GM11168 (cell line): ENCODE results near the gene RUBCNL.

Source experiments
- in situ Hi-C: fragments of 300-500 bp; cut with MboI; formaldehyde crosslinking; loops from one replicate; pipeline ENCODE4 v1.12.0; 2022; ENCODE audit warnings: low sequenced_read_pairs; ENCODE audit not compliant: unreplicated experiment

Gene RUBCNL

DNA sequence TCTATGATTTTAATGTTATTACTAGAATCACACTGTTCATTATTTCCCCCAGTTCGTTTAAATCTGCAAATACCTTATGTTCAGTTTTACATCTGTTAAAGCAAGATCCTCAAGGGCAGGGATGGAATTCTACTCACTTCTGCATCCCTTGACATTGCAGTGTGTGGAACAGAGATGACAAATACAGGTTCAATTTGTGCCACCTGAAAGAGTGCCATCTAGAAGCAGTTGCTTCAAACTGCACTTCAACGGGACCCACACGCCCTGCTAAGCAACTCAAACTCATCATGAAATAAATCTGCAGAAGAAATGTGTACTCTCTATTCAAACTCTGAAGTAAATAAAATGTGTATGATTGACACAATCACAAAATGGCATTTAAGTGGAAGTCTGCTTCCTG lies 44.5 kb downstream of the RUBCNL start:
- in situ Hi-C loops: no loop called here

DNA sequence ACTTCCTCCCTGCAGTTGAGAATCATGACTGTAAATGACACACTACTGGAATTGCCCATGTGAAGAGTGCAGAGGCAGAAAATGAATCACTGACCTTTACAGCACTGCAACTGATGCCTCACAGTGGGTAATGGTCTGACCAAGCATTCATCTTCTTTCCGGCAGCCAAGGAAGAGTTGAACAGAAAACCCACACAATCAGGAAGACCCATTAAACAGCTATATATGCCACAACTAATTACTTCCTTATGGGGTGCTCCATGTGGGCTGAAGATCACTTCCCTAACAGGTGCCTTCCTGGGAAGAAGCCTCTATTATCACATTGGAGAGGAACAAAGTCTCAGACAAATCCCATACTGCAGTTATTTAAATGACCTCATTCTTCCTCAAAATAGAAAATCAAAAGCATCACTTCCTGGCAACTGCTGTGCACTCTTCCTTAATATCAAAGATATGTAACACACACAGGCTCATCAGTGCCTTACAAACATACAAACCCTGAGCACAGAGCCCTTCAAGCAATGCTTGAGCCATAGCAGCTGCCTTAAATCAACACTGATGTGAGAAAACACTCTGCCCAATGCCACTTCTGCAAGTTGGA lies 45.8 kb downstream of the RUBCNL start:
- in situ Hi-C loops: no loop called here

DNA sequence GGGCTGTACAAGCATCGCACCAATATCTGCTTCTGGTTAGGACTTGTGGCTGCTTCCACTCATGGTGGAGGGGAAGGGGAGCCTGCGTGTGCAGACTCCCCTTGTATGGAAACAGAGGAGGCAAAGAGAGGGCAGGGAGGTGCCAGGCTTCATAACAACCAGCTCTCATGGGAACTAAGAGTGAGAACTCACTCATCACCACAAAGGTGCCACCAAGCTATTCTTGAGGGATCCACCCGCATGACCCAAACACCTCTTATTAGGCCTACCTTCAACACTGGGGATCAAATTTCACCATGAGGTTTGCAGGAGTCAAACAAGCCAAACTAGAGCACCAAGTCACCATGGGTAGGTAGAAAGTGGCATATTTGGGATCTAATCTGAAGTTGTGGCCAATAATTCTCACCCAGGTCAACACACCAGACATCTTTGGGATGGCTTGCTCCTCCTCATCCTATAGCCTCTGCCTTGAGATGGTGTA lies 46.4 kb downstream of the RUBCNL start:
- in situ Hi-C loops: no loop called here

GRCh38 chr13:46340011-46340410 lies 47.0 kb downstream of the RUBCNL start:
- in situ Hi-C loops: no loop called here

DNA sequence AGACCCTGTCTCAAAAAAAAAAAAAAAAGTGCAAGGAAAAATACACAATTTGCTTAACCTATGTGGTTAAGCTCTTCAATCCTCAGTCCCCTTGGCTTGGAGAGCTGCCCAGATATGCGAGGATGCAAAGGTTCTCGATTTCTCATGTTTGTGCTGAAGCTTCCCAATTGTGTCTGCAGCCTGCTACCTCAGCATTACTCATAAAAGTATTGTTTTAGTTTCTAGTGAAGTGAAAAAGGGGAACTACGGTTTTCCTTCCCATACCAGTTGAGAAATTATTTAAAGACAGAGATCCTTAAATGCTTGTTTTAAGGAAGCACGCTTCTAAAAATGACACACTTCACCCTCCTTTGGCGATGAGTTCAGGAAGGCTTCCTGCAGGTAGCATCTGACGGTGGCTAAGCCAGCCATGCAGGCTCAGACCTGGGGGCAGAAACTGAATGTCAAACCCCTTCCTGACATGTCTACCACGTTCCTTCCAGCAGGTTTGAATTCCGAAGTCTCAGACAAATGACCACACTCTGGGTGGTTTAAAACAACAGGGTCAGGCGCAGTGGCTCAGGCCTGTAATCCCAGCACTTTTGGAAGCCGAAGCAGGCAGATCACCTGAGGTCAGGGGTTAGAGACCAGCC lies 47.9 kb downstream of the RUBCNL start:
- in situ Hi-C loops: no loop called here

DNA sequence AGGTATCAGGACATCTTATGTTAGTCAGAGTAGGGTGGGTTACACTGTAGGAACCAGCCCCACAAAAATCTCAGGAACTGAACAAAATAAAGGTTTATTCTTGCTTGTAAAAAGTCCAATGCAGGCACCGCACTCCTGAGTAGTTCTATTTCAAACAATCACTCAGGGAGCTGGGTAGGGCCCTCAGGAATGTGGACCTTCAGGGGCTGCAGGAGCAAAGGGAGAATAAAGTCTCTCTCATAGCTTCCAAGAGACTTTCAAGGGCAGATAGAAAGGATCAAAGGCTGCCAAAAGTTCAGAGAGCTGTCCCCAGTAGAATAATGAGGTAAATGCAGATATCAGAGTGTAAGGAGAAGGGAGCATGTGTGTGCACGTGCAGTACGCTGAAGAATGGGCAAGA lies 49.4 kb downstream of the RUBCNL start:
- in situ Hi-C loops: no loop called here

- in situ Hi-C loops: no loop called here
Measured at GRCh38 chr13:46334035-46334822, 52.8 kb downstream of the RUBCNL start.

DNA sequence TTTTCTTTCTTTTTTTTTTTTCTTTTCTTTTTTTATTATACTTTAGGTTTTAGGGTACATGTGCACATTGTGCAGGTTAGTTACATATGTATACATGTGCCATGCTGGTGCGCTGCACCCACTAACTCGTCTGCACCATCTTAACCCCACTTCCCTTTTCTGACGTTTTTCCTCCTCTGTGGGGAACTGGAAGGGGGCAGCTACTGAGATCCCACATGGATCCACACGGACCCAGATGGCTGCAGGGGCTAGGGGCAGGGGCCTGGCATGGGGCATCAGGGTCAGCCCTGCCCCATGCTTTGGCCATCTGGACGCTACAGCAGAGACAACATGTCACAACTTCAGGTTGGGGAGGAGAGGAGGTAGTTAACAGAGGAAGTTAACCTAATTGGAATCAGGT lies 54.3 kb downstream of the RUBCNL start:
- in situ Hi-C loops: no loop called here

GRCh38 chr13:46329624-46330023 lies 57.4 kb downstream of the RUBCNL start:
- in situ Hi-C loops: no loop called here

DNA sequence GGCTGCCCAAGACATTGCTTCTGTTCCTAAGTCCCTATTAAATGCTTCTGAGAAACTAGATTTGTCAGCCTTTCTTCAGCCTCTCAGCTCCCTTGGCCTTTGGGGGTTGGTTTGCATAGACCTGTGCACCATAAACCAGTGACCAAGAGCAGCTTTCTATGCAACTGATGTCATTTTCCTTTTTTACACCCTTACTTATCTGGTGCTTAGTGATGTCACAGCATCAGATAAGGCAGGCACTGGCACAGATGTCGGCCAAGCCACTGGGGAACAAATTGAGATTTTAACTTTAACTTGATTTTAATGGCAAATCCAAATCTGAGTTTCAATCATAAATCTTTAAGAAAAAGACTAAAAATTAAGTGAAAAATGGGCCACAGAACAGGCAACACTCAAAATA lies 59.8 kb downstream of the RUBCNL start:
- in situ Hi-C loops: no loop called here

GRCh38 chr13:46324976-46325375 lies 62.1 kb downstream of the RUBCNL start:
- in situ Hi-C loops: no loop called here

DNA sequence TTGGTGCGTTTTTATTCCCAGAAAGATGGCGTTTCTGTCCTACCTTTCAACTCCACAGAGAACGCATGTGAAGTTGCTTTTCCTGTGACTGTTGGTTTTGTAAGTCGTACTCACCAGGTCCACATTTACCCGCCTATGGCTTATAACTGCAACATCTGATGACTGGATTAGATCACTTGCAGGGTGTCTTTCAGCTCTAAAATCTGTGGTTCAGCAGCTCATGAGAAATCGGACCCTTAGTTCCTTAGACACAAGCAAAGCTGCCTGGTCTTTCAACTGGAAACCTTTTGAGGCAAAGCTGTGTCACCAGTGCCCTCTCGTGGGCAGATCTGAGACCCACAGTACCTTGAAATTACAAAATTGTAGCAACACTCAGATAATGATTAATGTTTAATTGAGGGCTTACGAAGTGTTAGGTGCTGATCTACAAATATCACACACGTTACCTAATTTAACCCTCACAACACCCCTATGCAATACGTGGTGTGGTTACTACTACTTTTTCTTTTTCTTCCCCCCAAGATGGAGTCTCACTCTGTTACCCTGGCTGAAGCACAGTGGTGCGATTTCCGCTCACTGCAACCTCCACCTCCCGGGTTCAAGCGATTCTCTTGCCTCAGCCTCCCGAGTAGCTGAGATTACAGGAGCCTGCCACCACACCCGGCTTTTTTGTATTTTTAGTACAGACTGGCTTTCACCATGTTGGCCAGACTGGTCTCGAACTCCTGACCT lies 65.4 kb downstream of the RUBCNL start:
- in situ Hi-C loops: no loop called here

DNA sequence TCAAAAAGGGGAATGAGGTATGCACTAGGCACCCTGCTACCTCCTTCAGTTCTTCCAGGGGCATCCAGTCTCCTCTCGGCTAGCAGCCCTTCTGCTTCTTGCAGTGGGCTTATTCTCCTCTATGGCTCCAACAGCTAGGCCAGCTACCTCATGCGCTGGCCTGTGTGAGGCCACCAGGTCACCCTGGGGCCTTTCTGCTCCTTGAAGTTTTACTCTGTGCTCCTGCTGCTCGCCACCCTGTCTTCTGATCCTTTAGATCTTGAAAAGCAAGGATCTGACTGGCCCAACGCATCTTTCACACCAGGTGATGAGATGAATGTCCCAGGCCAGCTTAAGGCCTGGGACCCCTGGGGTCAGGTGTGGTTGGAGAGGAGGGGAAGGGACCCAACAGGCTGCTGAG lies 66.2 kb downstream of the RUBCNL start:
- in situ Hi-C loops: no loop called here

- in situ Hi-C loops: no loop called here
Measured at GRCh38 chr13:46320406-46320805, 66.6 kb downstream of the RUBCNL start.

GRCh38 chr13:46318986-46319385 lies 68.1 kb downstream of the RUBCNL start:
- in situ Hi-C loops: no loop called here

DNA sequence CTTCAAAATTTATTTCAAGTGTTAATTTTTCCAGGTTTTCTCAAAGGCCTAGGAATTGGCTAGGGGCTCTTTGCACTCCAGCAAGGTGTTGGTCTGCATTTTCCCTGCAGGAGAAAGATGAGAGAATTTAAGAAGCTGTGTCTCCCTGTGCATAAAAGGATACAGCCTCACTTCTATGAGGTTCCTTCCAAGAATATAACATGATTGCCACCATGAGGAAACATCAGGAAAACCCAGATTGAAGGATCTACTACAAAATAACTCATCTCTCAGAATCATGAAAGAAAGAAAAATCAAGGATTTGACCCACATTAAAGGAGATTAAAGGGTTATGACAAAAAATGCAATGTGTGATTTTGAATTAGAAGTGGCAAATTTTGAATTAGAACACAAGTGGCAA lies 69.9 kb downstream of the RUBCNL start:
- in situ Hi-C loops: no loop called here

DNA sequence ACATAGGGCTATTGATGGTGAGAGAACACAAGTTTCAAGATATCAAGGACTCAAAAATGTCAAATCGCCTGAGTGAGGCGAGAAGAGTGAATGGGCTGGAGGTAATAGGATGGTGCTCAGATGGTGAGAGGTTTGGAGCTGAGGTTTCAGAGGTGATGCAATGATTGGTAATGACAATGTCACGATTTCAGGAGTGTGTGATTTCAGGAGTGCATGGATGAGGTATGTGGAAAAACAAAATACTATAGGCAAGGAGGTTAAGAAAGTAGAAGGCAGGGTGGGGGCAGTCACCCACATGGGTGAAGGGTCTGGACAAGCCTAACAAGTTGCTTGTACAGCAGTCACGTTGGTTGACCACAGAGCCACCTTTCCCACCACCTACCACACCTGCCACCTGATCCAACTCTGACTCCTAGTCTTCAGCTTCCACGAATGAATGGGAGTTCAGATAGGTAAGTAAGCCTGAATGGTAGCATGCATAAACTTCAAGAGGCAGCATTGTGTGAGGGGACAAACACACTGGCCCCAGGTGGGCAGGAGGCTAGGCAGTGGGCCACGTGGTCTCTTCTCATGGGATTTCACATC lies 71.5 kb downstream of the RUBCNL start:
- in situ Hi-C loops: no loop called here

- in situ Hi-C loops: no loop called here
Measured at GRCh38 chr13:46315036-46315435, 72.0 kb downstream of the RUBCNL start.

DNA sequence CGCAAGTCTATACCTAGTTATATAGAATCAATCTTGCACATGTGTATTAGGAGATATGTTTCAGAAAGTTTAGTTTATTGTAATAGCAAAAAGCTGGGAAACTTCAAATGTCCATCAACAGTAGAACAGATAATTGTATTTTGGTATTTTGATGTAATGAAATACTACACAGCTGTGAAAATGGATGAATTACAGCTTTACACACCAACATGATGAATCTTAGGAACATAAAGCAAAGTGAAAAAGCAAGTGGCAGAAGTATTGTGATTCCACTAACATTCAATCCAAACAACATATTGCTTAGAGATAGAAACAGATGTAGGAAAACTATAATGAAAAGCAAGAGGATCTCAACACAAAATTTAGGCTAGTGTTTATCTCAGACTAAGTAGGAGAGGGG lies 72.5 kb downstream of the RUBCNL start:
- in situ Hi-C loops: no loop called here

- in situ Hi-C loops: no loop called here
Measured at GRCh38 chr13:46313432-46314257, 73.4 kb downstream of the RUBCNL start.
